ENCODE measurements around the gene RUVBL1. TPM values are rescaled to one million over a fixed set of nuclear protein-coding genes. Genes with fewer than 3 reads are reported as not detected.

The RUVBL1 gene
- 59.7 and 82.2 TPM in 2 replicates for total RNA-seq

GRCh38 chr3:128123538-128124368 is at the start of gene RUVBL1:
TSS of gene RUVBL1 (minus strand) at chr3:128123812. CDS start at chr3:128123724, 88 bp downstream.

DNA sequence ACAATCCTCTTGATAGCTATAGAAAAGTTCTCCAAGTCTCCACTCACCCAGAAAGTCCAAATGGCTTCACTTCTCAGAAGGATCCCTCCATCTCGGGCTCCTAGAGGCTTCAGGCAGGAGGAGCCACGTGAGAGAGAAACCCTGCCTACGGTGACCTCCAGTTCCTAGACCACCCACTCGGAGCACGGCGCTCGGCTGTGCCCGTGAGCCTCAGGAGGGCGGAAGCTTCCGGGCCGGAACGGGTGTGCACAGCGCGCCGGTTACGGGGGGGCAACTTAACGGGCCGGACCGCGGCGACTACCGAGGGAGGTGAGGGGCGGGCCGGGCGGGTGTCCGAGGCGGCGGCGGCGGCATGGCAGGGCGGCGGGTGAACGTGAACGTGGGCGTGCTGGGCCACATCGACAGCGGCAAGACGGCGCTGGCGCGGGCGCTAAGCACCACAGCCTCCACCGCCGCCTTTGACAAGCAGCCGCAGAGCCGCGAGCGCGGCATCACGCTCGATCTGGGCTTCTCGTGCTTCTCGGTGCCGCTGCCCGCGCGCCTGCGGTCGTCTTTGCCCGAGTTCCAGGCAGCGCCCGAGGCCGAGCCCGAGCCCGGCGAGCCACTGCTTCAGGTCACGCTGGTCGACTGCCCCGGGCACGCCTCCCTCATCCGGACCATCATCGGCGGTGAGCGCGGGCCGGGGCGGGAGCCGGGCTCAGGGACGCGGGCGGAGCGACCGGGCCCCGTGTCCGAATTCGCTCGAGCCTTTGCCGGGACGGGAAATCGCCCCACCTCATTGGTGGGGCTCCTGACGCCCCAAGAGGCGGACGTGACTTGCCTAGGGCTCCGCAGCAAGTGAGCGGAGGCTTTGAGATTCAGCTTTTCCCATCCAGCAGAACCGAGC is 29.8 kb upstream of the RUVBL1 start, which contains the start of gene EEFSEC:
TSS of gene EEFSEC (plus strand) at position 326 of the 886 bp plus-strand sequence. CDS start at position 353, 27 bp downstream.

DNA sequence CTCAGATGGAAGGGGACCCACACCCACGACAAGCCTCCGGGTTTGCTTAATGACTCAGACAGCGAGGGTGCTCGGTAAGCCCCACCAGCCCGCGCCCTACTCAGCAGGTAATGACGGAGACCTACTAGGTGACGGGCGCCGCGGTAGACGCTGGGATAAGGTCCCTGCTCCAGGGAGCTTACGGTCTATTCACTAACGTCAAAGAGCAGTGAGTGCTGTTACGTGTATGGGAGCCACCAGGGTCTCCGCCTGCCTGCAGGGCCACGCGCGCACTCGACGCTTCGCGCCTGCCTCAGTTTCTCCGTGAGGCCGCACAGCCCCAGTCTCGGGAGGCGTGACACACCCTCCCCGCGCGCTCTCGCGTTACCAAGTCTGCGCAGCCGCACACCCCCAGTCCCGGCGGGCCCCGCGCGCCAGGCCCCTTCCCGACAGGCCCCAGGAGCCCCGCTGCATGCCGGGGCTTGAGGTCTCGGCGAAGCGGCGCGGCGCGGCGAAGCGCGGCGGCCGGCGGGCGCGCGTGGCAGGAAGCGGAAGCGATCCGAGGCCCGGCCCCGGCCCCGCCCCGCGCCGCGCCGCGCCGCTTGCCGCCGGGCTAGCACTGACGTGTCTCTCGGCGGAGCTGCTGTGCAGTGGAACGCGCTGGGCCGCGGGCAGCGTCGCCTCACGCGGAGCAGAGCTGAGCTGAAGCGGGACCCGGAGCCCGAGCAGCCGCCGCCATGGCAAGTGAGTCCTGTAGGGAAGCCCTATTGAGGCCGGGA is 71.6 kb downstream of the RUVBL1 start, which contains the start of gene SEC61A1:
TSS of gene SEC61A1 (plus strand) at position 601 of the 758 bp plus-strand sequence. CDS start at position 717, 116 bp downstream.

Other genes starting within 250 kb of the RUVBL1 start
- 0.12 TPM in 1 of 2 replicates, not detected in the other for gene KBTBD12, start 208.6 kb downstream of the RUVBL1 start, total RNA-seq
- gene SEC61A1, start 71.4 kb downstream of the RUVBL1 start, total RNA-seq = 293 and 330 TPM in 2 replicates
- 2.2 and 2.9 TPM in 2 replicates for gene EEFSEC, start 29.7 kb upstream of the RUVBL1 start, total RNA-seq